Nephron (organoid): ENCODE data around the gene KANK4.
"Not testable (repeated sequence)": the region's sequence is repeated elsewhere in the genome, so short reads cannot be mapped to it uniquely, and the experiment has no call there.

ENCODE experiments used
- H3K27ac Mint-ChIP-seq, 3 experiments: 2 replicates each; pipeline ENCODE4 v1.8.0; 2020; ENCODE audit warnings: mixed read lengths in 3 of 3, mild to moderate bottlenecking in 2 of 3, moderate library complexity in 1 of 3
- H3K27me3 Mint-ChIP-seq: 2 replicates; pipeline ENCODE4 v1.8.0; 2021; ENCODE audit warnings: low read depth, mild to moderate bottlenecking, moderate library complexity, mixed read lengths
- H3K36me3 Mint-ChIP-seq: 2 replicates; pipeline ENCODE4 v1.8.0; 2020; ENCODE audit warnings: low read depth, mixed read lengths
- H3K4me1 Mint-ChIP-seq: 2 replicates; pipeline ENCODE4 v1.8.0; 2020; ENCODE audit warnings: mixed read lengths
- H3K4me3 Mint-ChIP-seq, 3 experiments: 2 replicates each; pipeline ENCODE4 v1.8.0; 2020; ENCODE audit warnings: mild to moderate bottlenecking in 3 of 3, mixed read lengths in 3 of 3, moderate library complexity in 2 of 3
- H3K9me3 Mint-ChIP-seq: 2 replicates; pipeline ENCODE4 v1.8.0; 2020; ENCODE audit warnings: mixed read lengths
- TF ChIP-seq, protein P1 (sequence below), 3 experiments: fragments of 200-600 bp; sonication (generic); IDR thresholded peaks; one replicate each; pipeline ENCODE4 v1.5.0; 2021; ENCODE audit warnings: antibody characterized with exemption in 3 of 3; ENCODE audit not compliant: unreplicated experiment in 3 of 3

KANK4 gene

DNA sequence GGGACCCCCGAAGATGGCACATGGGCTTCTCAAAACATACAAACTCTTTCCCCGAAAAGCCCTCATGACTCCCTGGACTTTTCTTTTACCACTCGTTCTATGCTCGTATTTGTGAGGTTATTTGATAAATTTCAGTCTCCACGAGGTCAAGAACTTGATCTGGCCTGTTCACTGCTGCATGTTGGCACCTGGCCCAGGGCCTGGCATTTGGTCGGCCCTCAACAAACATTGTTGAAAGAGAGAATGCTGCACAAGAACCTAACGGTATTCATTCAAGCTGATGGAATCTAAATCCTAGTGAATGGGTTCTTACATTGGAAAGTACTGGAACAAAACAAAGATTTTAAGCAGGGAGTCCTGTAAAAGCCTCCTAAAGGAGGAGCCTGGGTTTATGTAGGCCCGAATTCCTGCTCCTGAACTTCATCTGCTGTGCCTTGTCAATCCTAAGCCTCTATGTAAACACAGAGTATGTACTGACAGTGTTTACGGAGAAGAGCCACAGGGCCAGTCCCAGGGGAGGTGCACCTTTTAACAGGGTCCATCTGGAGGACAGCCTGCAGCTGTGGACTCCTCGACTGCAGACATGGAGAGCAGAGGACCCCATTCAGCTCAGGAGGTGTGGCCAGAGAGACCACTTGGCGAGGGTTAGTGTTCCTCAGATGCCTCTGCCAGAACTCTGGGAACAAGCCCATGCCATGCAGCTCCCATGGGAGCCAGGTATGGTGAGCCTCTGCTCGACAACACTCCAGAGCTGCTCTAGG, 77.7 kb downstream of the KANK4 start:
- Mint-ChIP-seq H3K36me3 (peaks cover 32% of the 10 kb centered on the region), H3K27ac (peak overlapping the region; percentile 75 to 86 (median 77)), H3K9me3 (peaks cover 4% of the 10 kb centered on the region), H3K4me1 (peaks cover 15% of the 10 kb centered on the region), H3K27me3 (peaks cover 5% of the 10 kb centered on the region), H3K4me3 (no peak overlapping the region)
- TF ChIP-seq, protein P1, sequence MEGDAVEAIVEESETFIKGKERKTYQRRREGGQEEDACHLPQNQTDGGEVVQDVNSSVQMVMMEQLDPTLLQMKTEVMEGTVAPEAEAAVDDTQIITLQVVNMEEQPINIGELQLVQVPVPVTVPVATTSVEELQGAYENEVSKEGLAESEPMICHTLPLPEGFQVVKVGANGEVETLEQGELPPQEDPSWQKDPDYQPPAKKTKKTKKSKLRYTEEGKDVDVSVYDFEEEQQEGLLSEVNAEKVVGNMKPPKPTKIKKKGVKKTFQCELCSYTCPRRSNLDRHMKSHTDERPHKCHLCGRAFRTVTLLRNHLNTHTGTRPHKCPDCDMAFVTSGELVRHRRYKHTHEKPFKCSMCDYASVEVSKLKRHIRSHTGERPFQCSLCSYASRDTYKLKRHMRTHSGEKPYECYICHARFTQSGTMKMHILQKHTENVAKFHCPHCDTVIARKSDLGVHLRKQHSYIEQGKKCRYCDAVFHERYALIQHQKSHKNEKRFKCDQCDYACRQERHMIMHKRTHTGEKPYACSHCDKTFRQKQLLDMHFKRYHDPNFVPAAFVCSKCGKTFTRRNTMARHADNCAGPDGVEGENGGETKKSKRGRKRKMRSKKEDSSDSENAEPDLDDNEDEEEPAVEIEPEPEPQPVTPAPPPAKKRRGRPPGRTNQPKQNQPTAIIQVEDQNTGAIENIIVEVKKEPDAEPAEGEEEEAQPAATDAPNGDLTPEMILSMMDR (IDR thresholded peaks at IDR 0.05; ENCODE audit: unreplicated experiment in 3 of 3): no peak

DNA sequence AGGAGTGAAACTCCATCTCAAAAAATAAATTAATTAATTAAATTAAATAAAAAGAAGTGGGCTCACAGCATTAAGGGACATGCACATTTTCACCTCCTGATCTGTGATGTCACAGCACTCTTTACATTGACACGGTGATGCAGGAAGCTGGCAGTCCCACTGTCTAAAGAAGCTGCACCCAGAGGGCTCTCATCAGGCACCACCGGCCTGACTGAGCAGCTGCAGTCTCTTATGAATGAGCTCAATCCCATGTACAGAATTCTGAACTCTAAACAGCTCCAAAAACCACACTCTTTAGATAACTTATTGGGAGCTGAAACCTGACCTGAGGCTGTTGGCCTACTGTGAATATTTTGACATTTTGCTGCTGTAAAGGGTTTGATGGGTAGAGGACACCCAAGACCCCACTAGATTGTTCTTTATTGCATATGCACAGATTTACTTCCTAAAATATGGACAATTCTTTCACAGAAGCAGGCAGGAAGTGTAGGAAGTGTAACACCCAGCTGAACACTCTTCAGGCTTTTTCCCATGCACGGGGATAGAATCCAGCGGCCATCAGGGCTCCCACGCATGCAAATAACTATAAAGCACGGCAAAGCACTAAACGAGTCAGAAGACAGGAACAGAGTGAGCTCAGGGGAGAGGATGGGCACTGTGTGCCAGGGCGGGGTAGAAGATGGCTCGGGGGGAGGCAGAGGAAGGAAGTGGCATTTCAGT, 78.4 kb downstream of the KANK4 start:
- TF ChIP-seq, protein P1 (IDR thresholded peaks at IDR 0.05; ENCODE audit: unreplicated experiment in 3 of 3): no peak
- Mint-ChIP-seq H3K9me3 (peaks cover 4% of the 10 kb centered on the region), H3K4me1 (peaks cover 15% of the 10 kb centered on the region), H3K36me3 (peaks cover 30% of the 10 kb centered on the region), H3K4me3 (no peak overlapping the region), H3K27ac (peak overlapping the region; percentile 75 to 86 (median 77)), H3K27me3 (peaks cover 5% of the 10 kb centered on the region)

DNA sequence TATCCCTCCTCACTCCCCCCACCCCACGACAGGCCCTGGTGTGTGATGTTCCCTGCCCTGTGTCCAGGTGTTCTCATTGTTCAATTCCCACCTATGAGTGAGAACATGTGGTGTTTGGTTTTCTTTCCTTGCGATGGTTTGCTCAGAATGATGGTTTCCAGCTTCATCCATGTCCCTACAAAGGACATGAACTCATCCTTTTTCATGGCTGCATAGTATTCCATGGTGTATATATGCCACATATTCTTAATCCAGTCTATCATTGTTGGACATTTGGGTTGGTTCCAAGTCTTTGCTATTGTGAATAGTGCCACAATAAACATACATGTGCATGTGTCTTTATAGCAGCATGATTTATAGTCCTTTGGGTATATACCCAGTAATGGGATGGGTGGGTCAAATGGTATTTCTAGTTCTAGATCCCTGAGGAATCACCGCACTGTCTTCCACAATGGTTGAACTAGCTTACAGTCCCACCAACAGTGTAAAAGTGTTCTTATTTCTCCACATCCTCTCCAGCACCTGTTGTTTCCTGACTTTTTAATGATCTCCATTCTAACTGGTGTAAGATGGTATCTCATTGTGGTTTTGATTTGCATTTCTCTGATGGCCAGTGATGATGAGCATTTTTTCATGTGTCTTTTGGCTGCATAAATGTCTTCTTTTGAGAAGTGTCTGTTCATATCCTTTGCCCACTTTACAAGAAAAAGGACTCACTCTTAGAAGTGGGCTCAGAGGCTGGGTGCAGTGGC, 79.4 kb downstream of the KANK4 start:
- not testable (repeated sequence) for H3K27me3 Mint-ChIP-seq, H3K27ac Mint-ChIP-seq, H3K4me3 Mint-ChIP-seq, H3K9me3 Mint-ChIP-seq
- Mint-ChIP-seq H3K4me1 (peaks cover 18% of the 10 kb centered on the region), H3K36me3 (peaks cover 21% of the 10 kb centered on the region)

DNA sequence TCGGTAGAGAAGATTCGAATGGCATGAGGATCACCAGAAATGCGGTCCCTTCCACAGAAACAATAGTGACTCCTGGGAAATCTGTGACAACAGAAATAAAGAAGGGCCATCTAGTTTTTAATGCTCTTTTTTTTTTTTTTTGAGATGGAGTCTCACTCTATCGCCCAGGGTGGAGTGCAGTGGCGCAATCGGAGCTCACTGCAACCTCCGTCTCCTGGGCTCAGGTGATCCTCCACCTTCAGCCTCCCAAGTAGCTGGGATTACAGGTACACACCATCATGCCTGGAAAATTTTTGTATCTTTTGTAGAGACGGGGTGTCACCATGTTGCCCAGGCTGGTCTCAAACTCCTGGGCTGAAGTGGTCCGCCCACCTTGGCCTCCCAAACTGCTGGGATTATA, 80.7 kb downstream of the KANK4 start:
- Mint-ChIP-seq H3K4me3 (no peak overlapping the region), H3K36me3 (peaks cover 7% of the 10 kb centered on the region), H3K27me3 (peaks cover 5% of the 10 kb centered on the region), H3K27ac (no peak overlapping the region), H3K4me1 (peaks cover 28% of the 10 kb centered on the region), H3K9me3 (no peaks in the 10 kb centered on the region)
- TF ChIP-seq, protein P1 (IDR thresholded peaks at IDR 0.05; ENCODE audit: unreplicated experiment in 3 of 3): no peak

DNA sequence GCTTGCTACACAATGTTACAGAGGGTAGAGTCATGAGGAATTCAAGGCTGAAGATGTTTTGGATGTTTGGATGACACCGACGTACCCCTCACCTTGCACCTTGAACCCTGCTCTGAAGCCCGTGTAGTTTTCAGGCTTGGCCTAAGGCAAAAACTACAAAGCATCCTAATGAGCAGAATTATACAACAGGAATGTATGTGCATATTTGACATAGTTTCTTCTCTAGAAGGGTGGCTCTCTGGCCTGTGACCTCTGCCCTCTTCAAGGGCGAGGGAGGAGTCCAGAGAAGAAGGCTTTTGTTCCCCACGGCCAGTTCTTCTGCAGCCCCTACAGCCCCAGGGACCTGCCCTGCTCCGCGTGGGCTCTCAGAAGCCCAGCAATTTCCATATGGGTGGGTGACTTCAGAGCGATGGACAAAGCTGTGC, 81.3 kb downstream of the KANK4 start:
- H3K4me1 Mint-ChIP-seq: peaks cover 33% of the 10 kb centered on the region
- peak overlapping the region in 1 of 3 experiments; percentile 36 for H3K27ac Mint-ChIP-seq
- H3K36me3 Mint-ChIP-seq: peaks cover 4% of the 10 kb centered on the region
- H3K4me3 Mint-ChIP-seq: no peak overlapping the region
- peaks cover 9% of the 10 kb centered on the region for H3K27me3 Mint-ChIP-seq
- no peaks in the 10 kb centered on the region for H3K9me3 Mint-ChIP-seq
- TF ChIP-seq, protein P1 (IDR thresholded peaks at IDR 0.05; ENCODE audit: unreplicated experiment in 3 of 3): no peak

DNA sequence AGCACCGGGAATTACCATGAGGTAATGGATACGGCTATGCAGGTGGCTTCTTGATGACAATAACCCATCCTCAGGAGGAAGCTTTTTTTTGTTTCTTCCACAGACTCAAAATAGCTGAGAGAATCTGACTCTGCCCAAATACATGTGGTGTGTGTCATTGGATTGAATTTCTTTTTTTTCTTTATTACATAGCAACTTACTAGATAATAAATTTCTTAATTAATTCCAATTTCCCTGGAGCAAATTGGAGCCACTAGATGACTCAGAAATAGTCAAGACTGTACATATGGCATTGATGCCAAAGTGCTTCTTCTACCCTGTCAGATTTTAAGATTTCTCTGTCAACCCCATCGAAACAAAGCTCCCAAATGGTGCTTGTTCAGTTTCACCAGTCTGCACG, 81.9 kb downstream of the KANK4 start:
- H3K36me3 Mint-ChIP-seq: no peaks in the 10 kb centered on the region

More for the DNA sequence above, 81.9 kb downstream of the KANK4 start:
- Mint-ChIP-seq H3K27me3 (peaks cover 12% of the 10 kb centered on the region), H3K9me3 (no peaks in the 10 kb centered on the region), H3K4me3 (no peak overlapping the region), H3K27ac (no peak overlapping the region), H3K4me1 (peaks cover 37% of the 10 kb centered on the region)
- TF ChIP-seq, protein P1 (IDR thresholded peaks at IDR 0.05; ENCODE audit: unreplicated experiment in 3 of 3): no peak
